Hepatocyte (in vitro differentiated cells): Measurements from ENCODE around the gene KIRREL1.

Source experiments
- CTCF ChIP-seq: fragments of 200-600 bp; sonication (generic); IDR thresholded peaks from 2 replicates; pipeline ENCODE4 v1.5.1; 2016; ENCODE audit warnings: antibody characterized with exemption, mild to moderate bottlenecking; ENCODE audit not compliant: poor library complexity
- EZH2phosphoT487 ChIP-seq: fragments of 200-600 bp; sonication (generic); IDR thresholded peaks from one replicate; pipeline ENCODE4 v1.6.1; 2018; ENCODE audit warnings: antibody characterized with exemption, mild to moderate bottlenecking, low read depth, moderate library complexity; ENCODE audit not compliant: unreplicated experiment, severe bottlenecking

- TF ChIP-seq CTCF (peak; percentile 16), EZH2phosphoT487 (no peak)
These were observed 8.7 kb downstream of the KIRREL1 start for GRCh38 chr1:158002022-158002630.
